ENCODE results near the gene CFAP52. TPM values are rescaled to one million over a fixed set of nuclear protein-coding genes. Genes with fewer than 3 reads are reported as not detected.

Gene CFAP52
- total and polyA plus RNA-seq, 2 of the 8 experiments (the other 6 are each of a cell fraction or from before 2014, with no cell fraction given), result 0.11 TPM; not detected in 1

GRCh38 chr17:9557161-9557755, 19.2 kb upstream of the CFAP52 start:
- H2BK5ac ChIP-seq (ENCODE audit: low read depth, low read length), result no peak overlapping the region
- WGBS, 2 experiments (ENCODE audit: extremely low coverage in 1 of 2, insufficient coverage in 1 of 2, insufficient read length in 1 of 2, insufficient replicate concordance in 2 of 2, low coverage in 1 of 2, low lambda C conversion rate in 2 of 2, missing lambda C conversion rate in 1 of 2), result 97% methylated on average over 9 of the region's 10 CpGs; no CpG with 5 or more reads in 1 of the 2 experiments
- H4K8ac ChIP-seq (ENCODE audit: extremely low read depth, insufficient read depth, low read length), result no peak overlapping the region; the same call in 1 of the 2 replicates
- no peaks in the 10 kb centered on the region for H3K36me3 ChIP-seq (ENCODE audit: control insufficient read depth in 2 of 4, insufficient read depth in 4 of 4, low read length in 3 of 4)
- H3K4me2 ChIP-seq (ENCODE audit: insufficient read depth in 1 of 2, low read depth in 2 of 2, low read length in 2 of 2), result no peak overlapping the region
- H3K23me2 ChIP-seq (ENCODE audit: low read depth, low read length), result no peaks in the 10 kb centered on the region
- no peak overlapping the region for H2BK20ac ChIP-seq (ENCODE audit: low read length)
- H3K23ac ChIP-seq (ENCODE audit: insufficient read length), result no peak overlapping the region
- no peak overlapping the region for H2BK12ac ChIP-seq (ENCODE audit: low read depth, low read length)
- no peaks in the 10 kb centered on the region for H4K20me1 ChIP-seq (replicated peaks in 1 of 2; ENCODE audit: control insufficient read depth in 1 of 2, insufficient read depth in 2 of 2, low read length in 2 of 2)
- H4K91ac ChIP-seq (replicated peaks; ENCODE audit: insufficient read length, low read length), result no peak overlapping the region
- H4K5ac ChIP-seq (ENCODE audit: insufficient read length, low read depth, low read length), result no peak overlapping the region
- no peaks in the 10 kb centered on the region for H3K9me3 ChIP-seq (ENCODE audit: insufficient read depth in 2 of 2, low read depth in 1 of 2, low read length in 1 of 2)
- TF ChIP-seq YY1 (IDR thresholded peaks at IDR 0.05; ENCODE audit: low read depth, low read length) (no peak), PHF8 (conservative IDR thresholded peaks at IDR 0.05; ENCODE audit: low read depth, low read length) (no peak), TEAD4 (IDR thresholded peaks at IDR 0.05; ENCODE audit: low read depth, low read length) (no peak), ASH2L (IDR thresholded peaks at IDR 0.05; ENCODE audit: low read length) (no peak), RAD21 (IDR thresholded peaks at IDR 0.05 in 1 of 2, conservative IDR thresholded peaks at IDR 0.05 in 1 of 2; ENCODE audit: low read depth in 2 of 2, low read length in 2 of 2) (no peak), NRF1 (IDR thresholded peaks at IDR 0.05; ENCODE audit: low read depth, low read length) (no peak), FOSL1 (IDR thresholded peaks at IDR 0.05; ENCODE audit: insufficient read depth, low read depth, low read length) (no peak), POLR2A (IDR thresholded peaks at IDR 0.05; ENCODE audit: control extremely low read depth in 1 of 2, low read depth in 2 of 2, low read length in 2 of 2) (no peak), POLR2AphosphoS5 (IDR thresholded peaks at IDR 0.05; ENCODE audit: low read depth, low read length) (no peak), EZH2 (IDR thresholded peaks at IDR 0.05; ENCODE audit: low read depth, low read length, severe bottlenecking) (no peak), SIX5 (IDR thresholded peaks at IDR 0.05; ENCODE audit: low read depth, low read length) (no peak)
- H3K27me3 ChIP-seq (replicated peaks in 1 of 4; ENCODE audit: control insufficient read depth in 3 of 4, extremely low read depth in 1 of 4, insufficient read depth in 3 of 4, low read length in 3 of 4), result no peaks in the 10 kb centered on the region
- H3K56ac ChIP-seq (replicated peaks; ENCODE audit: insufficient read length, low read depth, low read length), result no peak overlapping the region
- H2BK15ac ChIP-seq (ENCODE audit: low read length), result no peak overlapping the region
- H3K4me3 ChIP-seq (ENCODE audit: extremely low read depth in 1 of 4, insufficient read depth in 2 of 4, low read depth in 3 of 4, low read length in 4 of 4), result no peak overlapping the region
- CTCF ChIA-PET (ENCODE audit: partially characterized antibody), result interaction anchor here (0.7 to 2.0 kb wide), 4 partner anchors 18 to 559 kb away, joined by 3 to 5 read pairs (median 4); partner anchors contain the start of genes CFAP52 and STX8
- no peak overlapping the region for H3K4ac ChIP-seq (replicated peaks; ENCODE audit: insufficient read length, low read depth, low read length)
- no peaks in the 10 kb centered on the region; the same call in 1 of the 2 replicates for H3K79me1 ChIP-seq (ENCODE audit: low read depth, low read length)
- no peak overlapping the region for H2AK5ac ChIP-seq (ENCODE audit: low read depth, low read length)
- no peak overlapping the region for H3K14ac ChIP-seq (ENCODE audit: insufficient read length)
- DNase-seq (ENCODE audit: low read depth in 1 of 2, low spot score in 2 of 2) (no peak), FAIRE-seq (no peak)
- H3K27ac ChIP-seq (ENCODE audit: low read depth, low read length), result no peak overlapping the region
- no peak overlapping the region for H2AFZ ChIP-seq (ENCODE audit: low read length)
- no peaks in the 10 kb centered on the region for H3K4me1 ChIP-seq (replicated peaks in 1 of 4; ENCODE audit: control insufficient read depth in 3 of 4, insufficient read depth in 4 of 4, low read length in 3 of 4)
- POLR2A ChIA-PET (ENCODE audit: partially characterized antibody), result no interaction called here
- H3K18ac ChIP-seq (ENCODE audit: extremely low read depth, low read length), result no peak overlapping the region
- H2BK120ac ChIP-seq (replicated peaks; ENCODE audit: low read depth, low read length), result no peak overlapping the region
- no peak overlapping the region for H3K9ac ChIP-seq (replicated peaks in 1 of 4; ENCODE audit: extremely low read depth in 1 of 4, low read depth in 3 of 4, low read length in 3 of 4)
- H3K79me2 ChIP-seq (ENCODE audit: control insufficient read depth in 1 of 2, insufficient read depth in 2 of 2, low read length in 2 of 2), result no peaks in the 10 kb centered on the region

Measured in H1 (cell line).